Endothelial cell of umbilical vein (primary cell): ENCODE data around the gene SEH1L. TPM values are rescaled to one million over a fixed set of nuclear protein-coding genes. Genes with fewer than 3 reads are reported as not detected.

Experiments
- BruUV-seq: library from RNA; stranded (reverse); fragments of 400-500 nt; replicated peaks from 2 replicates; lab custom pipeline; 2021; lab: Mats Ljungman, UMichigan
- CTCF ChIA-PET: fragments of 300-600, 350-600 bp; sonication (Branson Sonifier 250); formaldehyde crosslinking; loops from one replicate; lab custom pipeline; 2021; ENCODE audit warnings: antibody characterized with exemption, inconsistent platforms; lab: Charles Lee
- POLR2A ChIA-PET: fragments of 300-600, 350-600 bp; sonication (Branson Sonifier 250); formaldehyde crosslinking; loops from one replicate; lab custom pipeline; 2021; ENCODE audit warnings: antibody characterized with exemption, inconsistent platforms; lab: Charles Lee
- DNase-seq: peaks from one replicate; pipeline ENCODE4 v3.0.0-alpha.2; 2011; ENCODE audit warnings: low read depth, low spot score
- FAIRE-seq: peaks from 2 replicates; lab custom pipeline; 2011; peaks lifted over from hg19 to GRCh38; lab: Jason Lieb, UNC
- H2AFZ ChIP-seq: 2 replicates; pipeline ENCODE4 v1.6.0; 2012; ENCODE audit warnings: low read depth, low read length, control low read depth, inconsistent platforms
- H3K27ac ChIP-seq: 2 replicates; pipeline ENCODE4 v1.5.1; 2011; ENCODE audit warnings: low read depth, mild to moderate bottlenecking, control low read depth, low read length, moderate library complexity; ENCODE audit not compliant: insufficient read depth
- H3K27me3 ChIP-seq, 2 experiments: 2 replicates each; pipeline versions ENCODE4 v1.6.0 to v1.6.1; 2011; ENCODE audit warnings: low read length in 2 of 2, mixed read lengths in 1 of 2; ENCODE audit not compliant: control insufficient read depth in 2 of 2, insufficient read depth in 2 of 2
- H3K36me3 ChIP-seq, 2 experiments: 2 replicates in 1 of 2; 3 replicates in 1 of 2; pipeline ENCODE4 v1.5.1; 2011; ENCODE audit warnings: low read length in 2 of 2, mild to moderate bottlenecking in 1 of 2, moderate library complexity in 1 of 2; ENCODE audit not compliant: control insufficient read depth in 2 of 2, insufficient read depth in 2 of 2; ENCODE audit errors: extremely low read depth in 1 of 2
- H3K4me1 ChIP-seq: 3 replicates; pipeline ENCODE4 v1.5.1; 2011; ENCODE audit warnings: mild to moderate bottlenecking, low read length; ENCODE audit not compliant: control insufficient read depth, insufficient read depth; ENCODE audit errors: extremely low read depth
- H3K4me2 ChIP-seq: 2 replicates; pipeline ENCODE4 v1.6.1; 2011; ENCODE audit warnings: low read length, control low read depth, mixed read lengths; ENCODE audit not compliant: insufficient read depth
- H3K4me3 ChIP-seq, 3 experiments: fragments of 200-600 bp in 1 of 3; sonication (generic), shearing (Covaris generic) in 1 of 3; replicated peaks in 1 of 3; 2 replicates each; pipeline ENCODE4 v1.5.1; 2011 to 2016; ENCODE audit warnings: control low read depth in 3 of 3, low read length in 3 of 3, mild to moderate bottlenecking in 2 of 3, inconsistent platforms in 1 of 3, low read depth in 1 of 3, moderate library complexity in 1 of 3; ENCODE audit not compliant: insufficient read depth in 1 of 3
- H3K79me2 ChIP-seq: 2 replicates; pipeline ENCODE4 v1.6.0; 2012; ENCODE audit warnings: low read length, inconsistent platforms; ENCODE audit not compliant: control insufficient read depth, insufficient read depth
- H3K9ac ChIP-seq: replicated peaks from 2 replicates; pipeline ENCODE3; 2011; ENCODE audit warnings: low read length, control low read depth; ENCODE audit not compliant: insufficient read depth; ENCODE audit errors: extremely low read depth
- H3K9me1 ChIP-seq: replicated peaks from 3 replicates; pipeline ENCODE4 v1.6.0; 2011; ENCODE audit warnings: mild to moderate bottlenecking, low read length; ENCODE audit not compliant: control insufficient read depth, insufficient read depth; ENCODE audit errors: extremely low read depth
- H3K9me3 ChIP-seq: replicated peaks from 2 replicates; pipeline ENCODE4 v1.5.1; 2012; ENCODE audit warnings: low read length, inconsistent platforms; ENCODE audit not compliant: control insufficient read depth, insufficient read depth
- H4K20me1 ChIP-seq: replicated peaks from 2 replicates; pipeline ENCODE3; 2011; ENCODE audit warnings: mild to moderate bottlenecking, low read length; ENCODE audit not compliant: control insufficient read depth, insufficient read depth; ENCODE audit errors: extremely low read depth
- EZH2 ChIP-seq: IDR thresholded peaks from 2 replicates; pipeline ENCODE4 v1.6.1; 2012; ENCODE audit warnings: borderline replicate concordance, low read depth, mild to moderate bottlenecking, moderate library complexity, low read length, inconsistent platforms; ENCODE audit not compliant: severe bottlenecking
- FOS ChIP-seq: IDR thresholded peaks from 2 replicates; pipeline ENCODE4 v1.6.1; 2011; ENCODE audit warnings: mild to moderate bottlenecking, low read length, moderate library complexity, borderline replicate concordance; ENCODE audit not compliant: insufficient read depth
- GATA2 ChIP-seq: IDR thresholded peaks from 2 replicates; pipeline ENCODE4 v1.7.0; 2011; ENCODE audit warnings: low read depth, mild to moderate bottlenecking, moderate library complexity, mixed read lengths, low read length; ENCODE audit not compliant: insufficient read length, insufficient read depth
- JUN ChIP-seq: IDR thresholded peaks from 2 replicates; pipeline ENCODE4 v1.6.1; 2011; ENCODE audit warnings: borderline replicate concordance, low read depth; ENCODE audit not compliant: insufficient read length, insufficient read depth
- MYC ChIP-seq: IDR thresholded peaks from one replicate; pipeline ENCODE4 v1.6.1; 2011; ENCODE audit warnings: mild to moderate bottlenecking, low read depth, low read length
- POLR2A ChIP-seq: IDR thresholded peaks from 2 replicates; pipeline ENCODE4 v1.6.1; 2012; ENCODE audit warnings: low read depth, mild to moderate bottlenecking, control low read depth, low read length
- POLR2AphosphoS5 ChIP-seq: IDR thresholded peaks from 2 replicates; pipeline ENCODE4 v1.6.1; 2012; ENCODE audit warnings: low read depth, mild to moderate bottlenecking, control low read depth, low read length, moderate library complexity; ENCODE audit not compliant: insufficient read depth
- dilution Hi-C: fragments of 300-500 bp; cut with MboI; formaldehyde crosslinking; loops from one replicate; pipeline ENCODE4 v1.15.0; 2019; ENCODE audit warnings: low sequenced_read_pairs; ENCODE audit not compliant: extremely low pct_ligation_motif_present
- intact Hi-C: fragments of 100-400 bp; cut with micrococcal nuclease; formaldehyde crosslinking; loops from one replicate; pipeline ENCODE4 v1.10.0; 2022
- polyA plus RNA-seq, 4 experiments: library from polyadenylated mRNA; depleted of rRNA in 3 of 4; stranded (reverse) in 3 of 4; unstranded in 1 of 4; fragments of >200 nt; gene quantifications; 2 replicates each; pipeline versions ENCODE4 v1.2.1 to v1.2.3, GENCODE V29; 2011 to 2012; ENCODE audit warnings: missing spikeins in 1 of 4
- total RNA-seq: library from RNA; stranded (reverse); gene quantifications from 2 replicates; pipeline ENCODE4 v1.2.3, GENCODE V29; 2021
- TF ChIP-seq, protein P1 (sequence below), 2 donors: IDR thresholded peaks; 1 replicate in 1 of 2; 2 replicates in 1 of 2; pipeline ENCODE4 v1.5.1; 2011; ENCODE audit warnings: low read length in 2 of 2, mild to moderate bottlenecking in 2 of 2, moderate library complexity in 2 of 2, control low read depth in 1 of 2, inconsistent platforms in 1 of 2, low read depth in 1 of 2; ENCODE audit not compliant: insufficient read depth in 1 of 2; ENCODE audit errors: extremely low read depth in 1 of 2
- TF ChIP-seq, protein P2 (sequence below): IDR thresholded peaks from 2 replicates; pipeline ENCODE4 v1.6.1; 2011; ENCODE audit not compliant: insufficient read depth, insufficient read length

The SEH1L gene
- total and polyA plus RNA-seq, 2 donors (not counting 3 experiments of a cell fraction or from before 2014, with no cell fraction given): 19.8 to 42.8 TPM

DNA sequence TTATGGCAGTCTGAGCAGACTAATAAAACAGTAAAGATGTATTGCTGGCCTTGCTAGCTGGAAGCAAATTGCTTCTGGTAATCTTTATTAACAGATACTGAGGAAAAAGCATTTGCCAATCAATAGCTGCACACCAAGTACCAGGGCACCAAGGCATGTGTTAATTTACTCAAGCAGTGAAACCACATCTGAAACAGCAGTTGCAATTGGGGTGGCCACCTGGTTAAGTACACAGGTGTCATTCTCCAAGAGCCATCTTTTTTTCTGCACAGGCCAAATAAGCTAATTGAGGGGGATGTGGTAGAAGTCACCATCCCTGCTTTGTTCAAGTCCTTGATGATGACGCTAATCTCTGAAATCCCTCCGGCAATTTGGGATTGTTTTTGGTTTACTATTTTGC, 8.6 kb upstream of the SEH1L start:
- no TSS peak for BruUV-seq
- H3K27ac ChIP-seq: no peak overlapping the region
- DNase-seq: no peak
- ChIA-PET CTCF (interaction anchor here (0.5 to 0.9 kb wide), 2 partner anchors 50 to 195 kb away, joined by 3 to 4 read pairs; no protein-coding TSS in a partner anchor), POLR2A (no interaction called here)
- H4K20me1 ChIP-seq: no peaks in the 10 kb centered on the region
- H3K9me3 ChIP-seq: no peaks in the 10 kb centered on the region
- no peaks in the 10 kb centered on the region for H3K79me2 ChIP-seq
- no peak overlapping the region for H2AFZ ChIP-seq
- no peaks in the 10 kb centered on the region for H3K9me1 ChIP-seq
- FAIRE-seq: no peak
- H3K27me3 ChIP-seq: peaks cover 2 to 5% of the 10 kb centered on the region in 2 experiments
- H3K4me1 ChIP-seq: no peaks in the 10 kb centered on the region
- TF ChIP-seq JUN: no peak
- TF ChIP-seq, protein P1, sequence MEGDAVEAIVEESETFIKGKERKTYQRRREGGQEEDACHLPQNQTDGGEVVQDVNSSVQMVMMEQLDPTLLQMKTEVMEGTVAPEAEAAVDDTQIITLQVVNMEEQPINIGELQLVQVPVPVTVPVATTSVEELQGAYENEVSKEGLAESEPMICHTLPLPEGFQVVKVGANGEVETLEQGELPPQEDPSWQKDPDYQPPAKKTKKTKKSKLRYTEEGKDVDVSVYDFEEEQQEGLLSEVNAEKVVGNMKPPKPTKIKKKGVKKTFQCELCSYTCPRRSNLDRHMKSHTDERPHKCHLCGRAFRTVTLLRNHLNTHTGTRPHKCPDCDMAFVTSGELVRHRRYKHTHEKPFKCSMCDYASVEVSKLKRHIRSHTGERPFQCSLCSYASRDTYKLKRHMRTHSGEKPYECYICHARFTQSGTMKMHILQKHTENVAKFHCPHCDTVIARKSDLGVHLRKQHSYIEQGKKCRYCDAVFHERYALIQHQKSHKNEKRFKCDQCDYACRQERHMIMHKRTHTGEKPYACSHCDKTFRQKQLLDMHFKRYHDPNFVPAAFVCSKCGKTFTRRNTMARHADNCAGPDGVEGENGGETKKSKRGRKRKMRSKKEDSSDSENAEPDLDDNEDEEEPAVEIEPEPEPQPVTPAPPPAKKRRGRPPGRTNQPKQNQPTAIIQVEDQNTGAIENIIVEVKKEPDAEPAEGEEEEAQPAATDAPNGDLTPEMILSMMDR (IDR thresholded peaks at IDR 0.05; ENCODE audit: extremely low read depth in 1 of 2, insufficient read depth in 1 of 2, low read depth in 1 of 2, low read length in 2 of 2): no peak
- TF ChIP-seq POLR2AphosphoS5: no peak
- no peak for TF ChIP-seq GATA2
- no peak for TF ChIP-seq MYC
- no peak for TF ChIP-seq EZH2
- TF ChIP-seq, protein P2, sequence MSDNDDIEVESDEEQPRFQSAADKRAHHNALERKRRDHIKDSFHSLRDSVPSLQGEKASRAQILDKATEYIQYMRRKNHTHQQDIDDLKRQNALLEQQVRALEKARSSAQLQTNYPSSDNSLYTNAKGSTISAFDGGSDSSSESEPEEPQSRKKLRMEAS: no peak
- TF ChIP-seq POLR2A: no peak
- TF ChIP-seq FOS: no peak
- H3K9ac ChIP-seq: no peak overlapping the region
- intact Hi-C loops: no loop called here
- dilution Hi-C loops: no loop called here
- H3K36me3 ChIP-seq: no peaks in the 10 kb centered on the region
- H3K4me2 ChIP-seq: no peak overlapping the region
- no peak overlapping the region for H3K4me3 ChIP-seq
